GM12878 (cell line): Measurements from ENCODE around the gene MSL2.

Experiments
- CTCF ChIP-seq, 3 experiments: IDR thresholded peaks in 2 of 3; conservative IDR thresholded peaks in 1 of 3; 2 replicates each; pipeline ENCODE4 v1.5.1; 2011; ENCODE audit warnings: low read depth in 3 of 3, low read length in 3 of 3, mild to moderate bottlenecking in 3 of 3, control low read depth in 2 of 3, moderate library complexity in 2 of 3, inconsistent platforms in 1 of 3, mixed read lengths in 1 of 3; ENCODE audit not compliant: control insufficient read depth in 2 of 3, insufficient read depth in 1 of 3; ENCODE audit errors: extremely low read depth in 1 of 3
- EZH2 ChIP-seq: IDR thresholded peaks from 2 replicates; pipeline ENCODE4 v1.6.1; 2012; ENCODE audit warnings: low read depth, mild to moderate bottlenecking, control low read depth, inconsistent platforms, low read length, borderline replicate concordance; ENCODE audit not compliant: control insufficient read depth
- POLR2A ChIP-seq: IDR thresholded peaks from 2 replicates; pipeline ENCODE4 v1.6.1; 2011; ENCODE audit warnings: low read depth, mild to moderate bottlenecking, low read length
- STAT3 ChIP-seq: IDR thresholded peaks from 2 replicates; pipeline ENCODE4 v1.6.1; 2011; ENCODE audit warnings: low read depth, low read length, improper control_type of control experiment
- TAF1 ChIP-seq: IDR thresholded peaks from 2 replicates; pipeline ENCODE4 v1.6.1; 2011; ENCODE audit warnings: mild to moderate bottlenecking, low read depth, low read length, borderline replicate concordance
- TF ChIP-seq, protein P1 (sequence below): IDR thresholded peaks from 2 replicates; pipeline ENCODE4 v1.6.1; 2012; ENCODE audit warnings: mild to moderate bottlenecking, low read depth, low read length

- TF ChIP-seq EZH2 (no peak), CTCF (IDR thresholded peaks at IDR 0.05 in 2 of 3, conservative IDR thresholded peaks at IDR 0.05 in 1 of 3; ENCODE audit: control insufficient read depth in 2 of 3, extremely low read depth in 1 of 3, insufficient read depth in 1 of 3, low read depth in 3 of 3, low read length in 3 of 3) (no peak), STAT3 (no peak), TAF1 (peak; percentile 59), POLR2A (no peak)
- TF ChIP-seq, protein P1, sequence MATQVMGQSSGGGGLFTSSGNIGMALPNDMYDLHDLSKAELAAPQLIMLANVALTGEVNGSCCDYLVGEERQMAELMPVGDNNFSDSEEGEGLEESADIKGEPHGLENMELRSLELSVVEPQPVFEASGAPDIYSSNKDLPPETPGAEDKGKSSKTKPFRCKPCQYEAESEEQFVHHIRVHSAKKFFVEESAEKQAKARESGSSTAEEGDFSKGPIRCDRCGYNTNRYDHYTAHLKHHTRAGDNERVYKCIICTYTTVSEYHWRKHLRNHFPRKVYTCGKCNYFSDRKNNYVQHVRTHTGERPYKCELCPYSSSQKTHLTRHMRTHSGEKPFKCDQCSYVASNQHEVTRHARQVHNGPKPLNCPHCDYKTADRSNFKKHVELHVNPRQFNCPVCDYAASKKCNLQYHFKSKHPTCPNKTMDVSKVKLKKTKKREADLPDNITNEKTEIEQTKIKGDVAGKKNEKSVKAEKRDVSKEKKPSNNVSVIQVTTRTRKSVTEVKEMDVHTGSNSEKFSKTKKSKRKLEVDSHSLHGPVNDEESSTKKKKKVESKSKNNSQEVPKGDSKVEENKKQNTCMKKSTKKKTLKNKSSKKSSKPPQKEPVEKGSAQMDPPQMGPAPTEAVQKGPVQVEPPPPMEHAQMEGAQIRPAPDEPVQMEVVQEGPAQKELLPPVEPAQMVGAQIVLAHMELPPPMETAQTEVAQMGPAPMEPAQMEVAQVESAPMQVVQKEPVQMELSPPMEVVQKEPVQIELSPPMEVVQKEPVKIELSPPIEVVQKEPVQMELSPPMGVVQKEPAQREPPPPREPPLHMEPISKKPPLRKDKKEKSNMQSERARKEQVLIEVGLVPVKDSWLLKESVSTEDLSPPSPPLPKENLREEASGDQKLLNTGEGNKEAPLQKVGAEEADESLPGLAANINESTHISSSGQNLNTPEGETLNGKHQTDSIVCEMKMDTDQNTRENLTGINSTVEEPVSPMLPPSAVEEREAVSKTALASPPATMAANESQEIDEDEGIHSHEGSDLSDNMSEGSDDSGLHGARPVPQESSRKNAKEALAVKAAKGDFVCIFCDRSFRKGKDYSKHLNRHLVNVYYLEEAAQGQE = no peak
Observed at GRCh38 chr3:136195258-136196063, 674 bp downstream of the MSL2 start.
